Thyroid gland (tissue), 4 donors: ENCODE results near the gene PPP2R5C.

Source experiments
- POLR2A ChIP-seq, 2 donors: fragments of 450-650 bp; IDR thresholded peaks; one replicate each; pipeline ENCODE4 v1.6.1; 2017; ENCODE audit warnings: antibody characterized with exemption in 2 of 2, mild to moderate bottlenecking in 2 of 2, moderate library complexity in 1 of 2
- TF ChIP-seq, protein P1 (sequence below), 6 experiments: fragments of 200-600 bp in 3 of 6; fragments of 450-650 bp in 3 of 6; sonication (generic) in 3 of 6; IDR thresholded peaks; one replicate each; pipeline ENCODE4 v1.5.1; 2016 to 2019; ENCODE audit warnings: antibody characterized with exemption in 6 of 6, mild to moderate bottlenecking in 2 of 6, inconsistent platforms in 1 of 6, moderate library complexity in 1 of 6

DNA sequence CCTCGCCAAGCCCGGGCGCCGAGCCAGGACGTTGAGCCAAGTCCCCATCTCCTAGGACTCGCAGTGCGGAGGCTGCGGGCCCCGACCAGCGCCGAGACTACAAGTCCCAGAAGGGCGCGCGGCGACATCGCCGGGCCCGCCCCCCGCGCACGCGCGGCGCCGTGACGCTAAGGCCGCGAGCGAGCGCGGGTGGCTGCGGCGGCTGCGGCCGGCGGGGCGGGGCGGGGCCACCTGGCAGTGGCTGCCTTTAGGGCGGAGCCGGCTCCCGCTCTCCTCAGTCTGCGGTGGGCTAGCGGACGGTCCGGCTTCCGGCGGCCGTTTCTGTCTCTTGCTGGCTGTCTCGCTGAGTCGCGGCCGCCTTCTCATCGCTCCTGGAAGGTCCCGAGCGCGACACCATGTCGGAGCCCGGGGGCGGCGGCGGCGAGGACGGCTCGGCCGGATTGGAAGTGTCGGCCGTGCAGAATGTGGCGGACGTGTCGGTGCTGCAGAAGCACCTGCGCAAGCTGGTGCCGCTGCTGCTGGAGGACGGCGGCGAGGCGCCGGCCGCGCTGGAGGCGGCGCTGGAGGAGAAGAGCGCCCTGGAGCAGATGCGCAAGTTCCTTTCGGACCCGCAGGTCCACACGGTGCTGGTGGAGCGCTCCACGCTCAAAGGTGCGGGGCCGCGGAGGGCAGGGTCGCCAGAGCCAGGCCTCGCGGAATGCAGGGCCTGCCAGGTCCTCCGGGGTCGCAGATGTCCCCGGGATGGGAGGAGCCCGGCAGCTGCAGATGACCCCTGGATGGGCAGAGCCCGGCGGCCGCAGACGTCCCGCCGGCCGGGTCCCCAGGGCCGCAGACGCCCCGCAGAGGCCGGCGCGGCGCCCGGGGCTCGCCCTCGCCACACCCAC, 203.0 kb downstream of the PPP2R5C start, which contains the start of gene DYNC1H1:
- TF ChIP-seq POLR2A (IDR thresholded peaks at IDR 0.05): peak; percentile 93 to 99
- TF ChIP-seq, protein P1, sequence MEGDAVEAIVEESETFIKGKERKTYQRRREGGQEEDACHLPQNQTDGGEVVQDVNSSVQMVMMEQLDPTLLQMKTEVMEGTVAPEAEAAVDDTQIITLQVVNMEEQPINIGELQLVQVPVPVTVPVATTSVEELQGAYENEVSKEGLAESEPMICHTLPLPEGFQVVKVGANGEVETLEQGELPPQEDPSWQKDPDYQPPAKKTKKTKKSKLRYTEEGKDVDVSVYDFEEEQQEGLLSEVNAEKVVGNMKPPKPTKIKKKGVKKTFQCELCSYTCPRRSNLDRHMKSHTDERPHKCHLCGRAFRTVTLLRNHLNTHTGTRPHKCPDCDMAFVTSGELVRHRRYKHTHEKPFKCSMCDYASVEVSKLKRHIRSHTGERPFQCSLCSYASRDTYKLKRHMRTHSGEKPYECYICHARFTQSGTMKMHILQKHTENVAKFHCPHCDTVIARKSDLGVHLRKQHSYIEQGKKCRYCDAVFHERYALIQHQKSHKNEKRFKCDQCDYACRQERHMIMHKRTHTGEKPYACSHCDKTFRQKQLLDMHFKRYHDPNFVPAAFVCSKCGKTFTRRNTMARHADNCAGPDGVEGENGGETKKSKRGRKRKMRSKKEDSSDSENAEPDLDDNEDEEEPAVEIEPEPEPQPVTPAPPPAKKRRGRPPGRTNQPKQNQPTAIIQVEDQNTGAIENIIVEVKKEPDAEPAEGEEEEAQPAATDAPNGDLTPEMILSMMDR (IDR thresholded peaks at IDR 0.05): peak in 1 of 6 experiments; percentile 11
